NCI-H1417 (cell line): Measurements from ENCODE around the gene SMPD3.
A peak's percentile ranks its signal among the peaks of the same experiment; 100 is the strongest.

Experiments
- DNase-seq, 3 experiments: peaks; one replicate each; lab custom pipeline; 2025; lab: John Stamatoyannopoulos, UW

Gene SMPD3

GRCh38 chr16:68434624-68435210 is 13.6 kb downstream of the SMPD3 start:
- peak; percentile 16 to 56 (median 28) for DNase-seq

- no peak for DNase-seq
These were observed 15.0 kb downstream of the SMPD3 start for GRCh38 chr16:68433316-68433715.

GRCh38 chr16:68432701-68433100 is 15.6 kb downstream of the SMPD3 start:
- DNase-seq: no peak

DNA sequence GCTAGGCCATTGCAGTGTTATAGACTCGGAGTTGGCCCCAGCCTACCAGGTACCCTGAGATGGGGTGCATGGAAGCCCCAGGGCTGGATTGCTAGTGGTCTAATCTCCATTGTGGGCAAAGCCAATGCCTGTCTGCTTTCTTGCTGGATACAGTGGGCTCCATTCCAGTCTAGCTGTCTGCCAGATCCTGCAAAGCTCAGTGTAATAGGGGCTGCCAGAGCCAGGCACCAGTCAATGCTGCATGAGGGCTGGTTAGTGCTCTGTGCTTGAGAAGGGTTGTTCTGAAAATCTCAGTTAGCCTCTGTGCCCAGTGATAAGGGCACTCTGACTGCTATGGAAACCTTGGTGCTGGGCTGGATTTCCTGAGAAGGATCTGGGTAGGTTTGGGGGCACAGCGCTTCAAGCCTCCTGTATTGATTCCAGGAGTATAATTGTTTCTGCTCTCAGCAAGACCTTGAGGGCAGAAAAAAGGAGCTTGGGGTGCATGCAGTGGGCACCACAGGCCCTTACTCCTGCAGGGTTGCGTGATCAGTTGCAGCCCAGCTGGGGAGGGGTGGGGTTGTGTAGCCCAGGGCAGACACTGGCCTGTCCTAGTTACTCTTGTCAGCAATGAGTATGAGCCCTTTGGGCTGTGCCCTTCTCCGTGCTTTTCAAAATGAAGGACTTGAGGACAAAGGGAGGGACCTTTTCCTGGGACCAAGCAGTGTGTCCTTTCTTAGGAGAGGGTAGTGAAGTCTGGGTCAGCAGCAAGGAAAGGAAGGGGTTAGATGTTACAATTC is 19.0 kb downstream of the SMPD3 start:
- DNase-seq: no peak

DNA sequence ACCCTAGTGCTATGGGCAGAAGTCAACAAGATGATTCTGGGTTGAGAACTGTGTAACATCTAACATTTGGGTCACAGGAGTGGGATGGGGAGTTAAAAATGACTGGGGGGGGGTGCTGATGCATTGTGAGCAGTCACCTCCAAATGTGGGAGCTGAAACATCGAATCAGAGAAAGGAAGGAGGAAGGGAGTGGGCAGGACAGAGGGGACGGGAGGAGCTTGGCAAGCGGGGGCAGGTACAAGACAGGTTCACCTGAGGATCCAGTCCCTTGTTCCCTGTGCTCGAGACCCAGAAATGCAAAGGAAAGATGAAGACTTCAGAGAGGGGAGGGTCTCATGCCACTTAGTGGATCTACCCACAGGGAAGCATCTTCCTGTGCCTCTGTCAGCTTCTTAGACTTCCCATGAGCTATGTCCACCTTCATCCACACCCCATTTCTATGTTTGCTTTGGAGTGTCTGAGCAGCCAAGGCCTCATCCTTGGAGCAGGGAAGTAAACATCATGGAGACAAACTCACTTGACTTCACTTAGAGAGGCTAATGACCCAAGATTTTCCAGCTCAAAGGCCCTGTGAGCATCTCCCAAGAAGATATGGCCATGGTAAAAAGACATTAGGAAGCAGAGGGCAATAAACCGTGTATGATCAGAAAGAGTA is 20.5 kb downstream of the SMPD3 start:
- no peak for DNase-seq

DNA sequence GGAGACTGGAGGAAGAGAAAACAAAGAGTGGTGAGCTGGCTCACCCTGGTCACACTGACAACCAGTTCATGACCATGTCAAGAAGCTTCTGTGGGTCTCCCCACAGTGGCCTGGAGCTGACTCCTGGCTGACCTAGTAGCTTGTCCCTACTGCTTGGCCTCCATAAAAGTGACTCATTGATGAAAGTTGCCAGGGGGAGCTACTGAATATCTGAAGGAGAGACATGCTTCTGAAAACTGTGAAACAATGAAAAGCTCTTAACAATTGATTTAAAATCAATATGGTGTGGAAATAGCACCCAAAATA is 22.0 kb downstream of the SMPD3 start:
- DNase-seq: peak in 2 of 3 experiments; percentile 43 to 67

DNA sequence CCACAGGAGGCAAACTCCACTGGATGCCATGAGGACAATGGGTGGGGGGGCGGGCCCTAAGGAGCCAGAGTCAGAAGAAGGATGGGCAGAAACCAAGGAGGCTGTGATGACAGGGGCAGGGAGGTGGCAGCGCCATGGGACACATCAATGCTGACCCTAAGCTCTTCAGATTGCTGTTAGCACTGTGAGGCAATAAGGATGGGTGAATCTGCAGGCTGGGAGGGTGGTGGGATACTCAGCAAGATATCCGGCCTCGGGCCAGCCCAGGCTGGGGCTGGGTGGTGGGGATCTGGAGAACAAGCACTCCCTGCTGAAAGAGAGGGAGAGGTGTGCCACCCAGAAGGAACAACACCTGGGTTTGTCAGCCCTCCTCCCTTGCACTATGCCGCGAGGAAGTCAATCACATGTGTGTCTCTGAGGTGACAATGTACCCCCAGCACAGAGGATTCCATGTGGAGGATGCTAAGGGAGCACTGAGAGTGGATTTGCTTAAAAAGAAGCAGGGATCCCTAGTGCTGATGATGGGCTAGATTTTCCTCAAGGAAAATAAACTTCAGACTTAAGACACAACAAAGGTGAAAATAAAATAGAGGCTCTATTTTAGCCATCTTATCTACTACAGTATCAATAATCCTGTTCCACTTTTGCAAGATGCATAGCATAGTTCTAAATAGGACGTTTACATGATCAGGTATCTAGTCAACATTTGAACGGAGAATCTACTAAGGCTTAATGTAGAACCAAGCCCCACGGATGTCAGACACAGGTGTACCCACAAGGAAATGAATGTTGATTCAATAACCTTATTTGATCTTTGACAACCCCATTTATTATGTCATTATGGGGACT is 22.6 kb downstream of the SMPD3 start:
- DNase-seq: peak in 1 of 3 experiments; percentile 15

DNA sequence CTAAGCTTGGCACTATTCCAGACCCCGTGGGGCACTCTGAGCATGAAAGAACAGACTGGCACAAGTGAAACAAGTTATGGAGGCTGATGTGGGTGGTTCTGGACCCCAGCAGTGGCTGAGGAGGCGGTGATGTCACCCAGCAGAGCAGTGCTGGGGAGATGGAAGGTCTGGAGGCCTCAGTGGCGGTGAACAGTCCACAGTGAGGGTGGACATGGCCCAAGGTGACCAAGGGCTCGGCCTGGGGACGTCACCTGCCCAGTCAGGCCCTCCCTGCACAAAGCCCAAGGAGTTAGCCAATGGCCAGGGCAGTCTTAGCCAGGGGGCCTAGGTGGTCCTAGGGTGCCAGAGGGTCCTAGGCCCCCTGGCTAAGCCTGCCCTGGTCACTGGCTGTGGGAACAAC is 24.5 kb downstream of the SMPD3 start:
- no peak for DNase-seq

DNA sequence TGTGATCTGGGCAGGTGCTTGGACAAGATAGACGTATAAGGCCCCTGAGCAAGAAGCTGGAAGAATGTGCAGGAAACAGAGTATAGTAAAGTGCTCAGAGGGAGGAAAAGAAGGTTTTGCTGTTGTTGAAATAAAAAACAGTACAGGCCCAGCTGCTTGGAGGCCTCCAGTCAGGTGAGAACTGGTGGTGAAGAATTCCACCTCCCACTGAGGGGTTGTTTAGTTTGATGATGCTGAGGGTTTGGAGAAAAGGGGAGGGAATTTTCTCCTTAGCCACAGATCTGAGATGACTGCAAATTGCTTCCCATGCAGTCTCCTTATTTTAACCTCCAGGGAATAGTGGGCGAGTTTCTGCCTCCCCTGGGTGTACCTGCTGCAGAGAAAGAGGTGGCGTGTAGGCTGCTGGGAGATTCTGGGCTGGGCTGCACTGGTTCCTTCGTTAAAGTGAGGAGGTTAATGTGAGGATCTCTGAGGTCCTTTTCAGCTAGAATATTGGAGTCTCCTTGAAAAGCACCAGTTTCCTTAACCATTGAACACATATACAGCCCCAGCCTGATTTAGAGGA is 25.8 kb downstream of the SMPD3 start:
- DNase-seq: peak in 2 of 3 experiments; percentile 2 to 11

DNA sequence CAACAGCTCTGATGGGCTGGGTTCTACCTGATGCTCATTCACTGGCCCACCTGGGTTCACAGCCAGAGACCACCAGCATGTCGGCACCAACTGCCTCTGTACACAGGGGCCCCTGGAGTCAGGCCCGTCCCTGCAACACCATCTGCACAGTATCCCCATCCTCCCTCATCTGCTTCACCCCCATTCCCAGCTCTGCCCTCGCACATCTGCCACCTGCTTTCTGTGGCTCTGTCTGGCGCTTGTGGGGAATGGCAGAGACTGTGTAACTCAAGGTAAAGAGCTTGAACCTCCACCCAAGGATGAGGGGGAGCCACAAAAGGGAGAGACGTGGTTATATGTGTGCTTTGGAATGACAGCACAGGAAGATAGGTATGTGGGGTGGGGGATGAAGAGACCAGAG is 27.2 kb downstream of the SMPD3 start:
- peak in 1 of 3 experiments; percentile 52 for DNase-seq

- DNase-seq: peak; percentile 90 to 98 (median 92)
These were observed 27.9 kb downstream of the SMPD3 start for GRCh38 chr16:68420366-68420942.

DNA sequence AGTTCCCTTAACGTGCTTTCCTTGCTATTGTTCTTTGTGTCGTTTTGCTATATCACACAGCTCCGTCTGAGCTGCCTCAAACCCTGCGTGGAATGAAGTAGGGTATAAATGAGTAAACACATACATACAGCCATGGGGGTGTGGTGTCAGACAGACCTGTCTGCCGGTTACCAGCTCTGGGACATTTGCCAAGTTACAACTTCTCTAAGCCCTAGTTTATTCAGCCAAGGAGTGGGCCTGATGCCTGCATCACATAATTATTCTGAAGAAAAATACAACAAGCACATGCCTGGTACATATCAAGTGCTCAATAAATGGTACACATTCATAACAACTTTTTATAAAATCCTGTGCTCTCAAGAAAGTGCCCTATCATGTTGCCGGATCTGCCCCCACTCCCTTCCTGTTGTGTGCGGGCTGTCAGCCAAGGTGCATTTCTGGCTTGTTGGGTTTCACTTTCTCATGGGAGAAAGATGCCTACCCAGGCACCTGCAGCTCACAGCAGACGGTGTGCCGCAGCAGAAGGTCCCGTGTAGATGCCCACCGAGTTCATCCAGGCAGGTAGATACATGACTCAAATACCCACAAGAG is 30.5 kb downstream of the SMPD3 start:
- peak; percentile 44 to 66 (median 65) for DNase-seq

GRCh38 chr16:68416057-68417046 is 32.0 kb downstream of the SMPD3 start:
- peak; percentile 17 to 80 (median 61) for DNase-seq

DNA sequence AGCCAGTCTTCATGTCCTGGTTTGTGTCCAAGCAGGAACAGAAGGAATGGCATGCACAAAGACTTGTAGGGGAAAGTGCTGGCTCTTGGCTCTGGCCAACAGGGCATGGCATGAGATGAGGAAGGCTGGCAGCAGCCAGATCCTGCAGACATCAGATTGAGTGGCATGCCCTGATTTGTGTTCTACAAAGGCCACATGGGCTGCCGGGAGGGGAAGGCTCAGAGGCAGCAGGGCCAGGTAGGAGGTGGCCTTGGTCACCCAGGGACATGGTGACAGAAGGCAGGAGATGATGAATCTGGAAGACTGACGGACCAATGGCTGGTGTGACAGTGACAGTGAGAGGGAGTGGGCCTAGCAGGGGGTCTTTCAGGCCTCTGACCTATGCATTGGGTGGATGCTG is 33.7 kb downstream of the SMPD3 start:
- DNase-seq: no peak

DNA sequence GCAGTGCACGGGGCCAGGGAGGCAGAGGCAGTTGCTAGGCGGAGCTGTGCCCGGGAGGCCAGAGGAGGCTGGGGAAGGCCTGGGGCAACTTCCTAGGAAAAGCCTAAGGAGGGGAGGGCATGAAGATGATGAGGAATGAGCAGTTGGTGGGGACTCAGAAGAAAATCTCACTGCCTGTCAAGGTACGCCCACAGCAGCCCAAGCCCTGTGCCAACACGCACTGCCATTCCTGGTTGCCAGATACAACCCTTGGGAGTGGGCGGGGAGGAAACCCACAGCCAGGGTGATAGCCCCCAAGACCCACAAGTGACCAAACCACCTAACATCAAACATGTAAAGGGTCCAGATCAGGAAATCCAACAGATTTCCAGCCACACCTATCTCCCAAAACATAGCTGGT is 36.2 kb downstream of the SMPD3 start:
- no peak for DNase-seq

DNA sequence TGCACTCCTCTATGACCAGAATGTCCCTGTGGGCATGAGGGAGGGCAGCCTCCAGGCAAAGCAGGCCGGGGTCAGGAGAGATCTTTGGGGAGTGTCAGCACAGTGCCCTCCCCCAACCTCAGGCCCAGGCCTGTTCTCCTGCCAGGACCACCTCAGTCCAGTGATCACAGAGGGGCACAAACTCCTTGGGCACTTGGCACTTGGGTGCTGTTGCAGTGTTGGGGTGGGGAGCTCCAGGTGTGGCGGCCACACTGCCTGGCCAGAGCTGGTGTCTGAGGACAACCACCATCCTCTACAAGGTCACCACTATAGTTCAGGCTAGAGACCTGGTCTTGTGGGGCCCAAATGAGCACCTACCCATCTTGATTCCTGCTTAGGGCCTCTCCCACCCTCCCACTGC is 37.2 kb downstream of the SMPD3 start:
- no peak for DNase-seq

DNA sequence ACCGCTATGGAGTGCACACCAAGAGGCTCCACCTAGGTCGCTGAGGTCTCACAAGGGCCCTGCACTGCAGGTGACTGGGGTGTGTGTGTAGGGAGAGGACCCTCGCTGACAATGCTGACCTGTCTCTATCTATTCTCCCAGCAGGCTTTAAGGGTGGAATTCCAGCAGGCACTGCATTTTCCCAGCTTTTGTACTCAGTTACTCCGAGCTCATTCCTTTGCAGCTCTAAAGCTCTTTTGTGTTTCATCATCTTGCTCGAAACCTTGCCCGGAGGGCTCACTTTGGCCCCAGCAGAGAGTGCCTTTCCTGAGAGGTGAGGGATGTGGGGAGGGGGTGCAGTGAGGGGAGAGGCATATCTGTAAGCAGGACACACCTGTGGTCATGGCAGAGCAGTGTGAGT is 39.3 kb downstream of the SMPD3 start:
- no peak for DNase-seq

- DNase-seq: no peak
These were observed 39.9 kb downstream of the SMPD3 start for GRCh38 chr16:68408428-68408827.

DNA sequence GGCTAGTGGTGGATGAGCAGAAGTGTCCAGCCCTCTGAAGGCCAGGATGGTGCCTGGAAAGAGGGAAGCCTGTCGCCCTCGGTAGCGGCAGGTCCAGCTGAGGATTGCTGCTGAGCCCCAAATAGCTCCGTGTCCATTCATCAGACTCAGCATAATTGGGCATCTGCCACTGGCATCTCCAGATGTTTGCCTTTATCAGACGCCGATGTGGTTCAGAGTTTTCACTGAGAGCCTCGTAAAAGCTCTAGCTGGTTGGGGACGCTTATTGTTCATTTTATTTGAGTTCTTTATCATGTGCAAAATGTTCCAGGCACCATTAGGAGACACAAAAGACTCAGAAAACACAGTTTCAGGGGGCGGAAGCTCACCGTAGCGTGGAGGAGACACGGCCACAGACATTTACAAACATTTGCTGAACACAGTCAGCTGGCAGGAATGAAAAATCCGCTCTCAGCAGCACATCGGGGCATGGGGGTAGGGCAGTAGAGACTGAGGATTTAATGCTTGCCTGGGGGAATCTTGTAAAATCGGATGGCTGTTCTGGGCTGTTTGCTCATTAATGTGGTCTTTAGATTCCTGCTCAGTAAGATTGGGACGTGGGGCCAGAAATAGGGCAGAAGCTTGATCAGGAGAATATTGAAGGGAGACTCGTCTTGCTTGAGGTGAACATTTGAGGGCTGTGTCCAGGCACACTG is 41.7 kb downstream of the SMPD3 start:
- DNase-seq: peak; percentile 50 to 83 (median 75)
